ENCODE measurements around the gene UBL5.

DNA sequence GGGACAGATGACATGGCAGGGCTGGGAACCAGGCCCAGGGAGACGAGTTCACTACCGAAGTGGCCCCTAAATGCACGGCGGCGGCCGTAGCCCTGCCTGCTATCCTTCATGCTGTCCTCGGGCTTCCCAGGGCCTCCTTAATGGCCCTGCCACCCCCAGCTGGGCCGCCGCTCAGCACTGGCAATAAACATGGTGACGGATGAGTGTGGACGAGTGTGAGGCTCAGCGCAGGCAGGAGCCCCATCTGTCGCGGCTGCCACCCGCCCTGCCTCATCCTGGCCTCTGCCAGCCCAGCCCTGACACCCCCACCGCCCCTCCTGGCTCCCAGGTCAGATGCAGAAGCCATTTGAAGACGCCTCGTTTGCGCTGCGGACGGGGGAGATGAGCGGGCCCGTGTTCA lies 21.0 kb downstream of the UBL5 start:
- TF ChIP-seq POLR2A (IDR thresholded peaks at IDR 0.05; ENCODE audit: extremely low read depth, insufficient read length), result no peak
- no peak for TF ChIP-seq CTCF (IDR thresholded peaks at IDR 0.05; ENCODE audit: low read depth, low read length)
- TF ChIP-seq, protein P1, sequence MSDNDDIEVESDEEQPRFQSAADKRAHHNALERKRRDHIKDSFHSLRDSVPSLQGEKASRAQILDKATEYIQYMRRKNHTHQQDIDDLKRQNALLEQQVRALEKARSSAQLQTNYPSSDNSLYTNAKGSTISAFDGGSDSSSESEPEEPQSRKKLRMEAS (IDR thresholded peaks at IDR 0.05; ENCODE audit: low read depth, low read length), result no peak
